ENCODE results near the gene TRHDE. TPM values are rescaled to one million over a fixed set of nuclear protein-coding genes. Genes with fewer than 3 reads are reported as not detected.

Gene TRHDE
- total and polyA plus RNA-seq, 12 donors: 0.11 to 3.9 (median 0.64) TPM

- WGBS, 4 donors: 60 to 77% (median 69%) methylated on average over 3 of the region's 3 CpGs
- H3K9me3 ChIP-seq (replicated peaks in 1 of 3): no peaks in the 10 kb centered on the region
- intact Hi-C loops (cut with DNase I): no loop called here
- no peak overlapping the region for H3K4me3 ChIP-seq
- no peaks in the 10 kb centered on the region for H3K4me1 ChIP-seq (replicated peaks in 1 of 2)
- no peak for TF ChIP-seq CTCF (IDR thresholded peaks at IDR 0.05)
- TF ChIP-seq POLR2A (IDR thresholded peaks at IDR 0.05): no peak
- no peaks in the 10 kb centered on the region for H3K36me3 ChIP-seq (replicated peaks in 1 of 2)
- H3K27me3 ChIP-seq: no peaks in the 10 kb centered on the region
- no peak for DNase-seq
- H3K27ac ChIP-seq: no peak overlapping the region
These were observed 77.3 kb downstream of the TRHDE start for GRCh38 chr12:72349491-72349890.

GRCh38 chr12:72359416-72359815 is 87.2 kb downstream of the TRHDE start:
- no peak overlapping the region for H3K27ac ChIP-seq
- intact Hi-C loops (cut with DNase I): no loop called here
- H3K4me3 ChIP-seq: no peak overlapping the region
- WGBS, 4 donors: 84 to 89% (median 86%) methylated on average over 3 of the region's 3 CpGs
- no peaks in the 10 kb centered on the region for H3K27me3 ChIP-seq
- no peaks in the 10 kb centered on the region for H3K4me1 ChIP-seq (replicated peaks in 1 of 2)
- no peaks in the 10 kb centered on the region for H3K9me3 ChIP-seq (replicated peaks in 1 of 3)
- no peaks in the 10 kb centered on the region for H3K36me3 ChIP-seq (replicated peaks in 1 of 2)
- no peak for DNase-seq
- no peak for TF ChIP-seq POLR2A (IDR thresholded peaks at IDR 0.05)
- no peak for TF ChIP-seq CTCF (IDR thresholded peaks at IDR 0.05)

- H3K36me3 ChIP-seq (replicated peaks in 1 of 2): no peaks in the 10 kb centered on the region
- no peaks in the 10 kb centered on the region for H3K27me3 ChIP-seq
- H3K27ac ChIP-seq: no peak overlapping the region
- H3K4me1 ChIP-seq (replicated peaks in 1 of 2): no peaks in the 10 kb centered on the region
- no peak overlapping the region for H3K4me3 ChIP-seq
- intact Hi-C loops (cut with DNase I): no loop called here
- DNase-seq: no peak
- H3K9me3 ChIP-seq (replicated peaks in 1 of 3): no peaks in the 10 kb centered on the region
- no peak for TF ChIP-seq CTCF (IDR thresholded peaks at IDR 0.05)
- TF ChIP-seq POLR2A (IDR thresholded peaks at IDR 0.05): no peak
These were observed 93.0 kb downstream of the TRHDE start for GRCh38 chr12:72365151-72365550.

- Histone ChIP-seq H3K27me3 (no peaks in the 10 kb centered on the region), H3K4me3 (no peak overlapping the region), H3K36me3 (replicated peaks in 1 of 2) (no peaks in the 10 kb centered on the region), H3K4me1 (replicated peaks in 1 of 2) (no peaks in the 10 kb centered on the region), H3K27ac (no peak overlapping the region), H3K9me3 (replicated peaks in 1 of 3) (no peaks in the 10 kb centered on the region)
- no peak for TF ChIP-seq CTCF (IDR thresholded peaks at IDR 0.05)
- no peak for TF ChIP-seq POLR2A (IDR thresholded peaks at IDR 0.05)
- intact Hi-C loops (cut with DNase I): no loop called here
- no peak for DNase-seq
- 71 to 82% (median 74%) methylated on average over 3 of the region's 3 CpGs for WGBS, 4 donors
These were observed 94.1 kb downstream of the TRHDE start for GRCh38 chr12:72366255-72366654.
